ENCODE data around the gene GRAMD1A.

Gene GRAMD1A

DNA sequence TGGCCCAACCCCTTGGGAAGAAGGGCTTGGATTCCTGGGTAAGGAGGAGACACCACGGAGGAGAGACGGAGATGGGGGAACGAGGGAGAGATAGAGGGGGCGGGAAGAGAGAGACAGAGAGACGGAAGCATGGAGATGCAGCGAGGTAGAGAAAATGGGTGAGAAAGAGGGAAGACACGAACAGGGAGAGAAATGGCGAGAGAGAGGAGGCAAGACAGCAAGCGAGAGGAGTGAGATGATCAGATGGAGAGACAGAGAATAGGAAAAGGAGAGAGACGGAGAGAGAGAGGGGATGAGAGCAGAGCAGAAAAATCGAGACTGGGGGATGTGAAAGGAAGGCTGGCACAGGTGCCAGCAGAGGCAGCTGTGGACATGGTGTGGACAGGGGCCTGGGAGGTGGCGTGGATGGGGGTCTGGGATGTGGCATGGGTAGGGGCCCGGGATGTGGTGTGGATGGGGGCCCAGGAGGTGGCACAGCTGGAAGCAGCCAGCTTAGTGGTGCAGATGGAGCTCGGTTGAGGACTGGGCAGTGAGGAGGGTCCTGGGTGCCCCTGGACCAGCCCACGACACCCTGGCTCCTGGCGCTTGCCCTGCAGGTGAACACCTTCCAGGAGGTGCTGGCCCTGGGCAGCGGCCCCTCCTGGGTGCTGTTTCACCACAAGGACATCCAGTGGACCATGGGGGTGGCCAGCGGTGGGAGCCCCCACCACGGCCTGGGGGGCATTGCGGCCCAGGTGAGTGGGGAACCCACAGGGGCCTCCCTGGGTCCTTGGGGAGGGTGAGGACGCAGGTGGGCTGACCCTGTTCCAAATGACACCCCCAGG lies 75.3 kb downstream of the GRAMD1A start:
- DNase-seq (ENCODE audit: low read depth) = no peak

GRCh38 chr19:35076026-35076370 lies 75.9 kb downstream of the GRAMD1A start:
- no peak for DNase-seq (ENCODE audit: low read depth)

Data from activated T-helper 9 cell treated with anti-CD3 and anti-CD28 coated beads, Interleukin-2, amount 50 U/mL, for 16 hours (primary cell).